Measurements from ENCODE around the gene RANBP3L. TPM values are rescaled to one million over a fixed set of nuclear protein-coding genes. Genes with fewer than 3 reads are reported as not detected.
A peak's percentile ranks its signal among the peaks of the same experiment; 100 is the strongest.

The RANBP3L gene
- total and polyA plus RNA-seq, 9 of the 15 experiments (the other 6 are each of a cell fraction or from before 2014, with no cell fraction given): 0.01 to 0.06 TPM; not detected in 7

DNA sequence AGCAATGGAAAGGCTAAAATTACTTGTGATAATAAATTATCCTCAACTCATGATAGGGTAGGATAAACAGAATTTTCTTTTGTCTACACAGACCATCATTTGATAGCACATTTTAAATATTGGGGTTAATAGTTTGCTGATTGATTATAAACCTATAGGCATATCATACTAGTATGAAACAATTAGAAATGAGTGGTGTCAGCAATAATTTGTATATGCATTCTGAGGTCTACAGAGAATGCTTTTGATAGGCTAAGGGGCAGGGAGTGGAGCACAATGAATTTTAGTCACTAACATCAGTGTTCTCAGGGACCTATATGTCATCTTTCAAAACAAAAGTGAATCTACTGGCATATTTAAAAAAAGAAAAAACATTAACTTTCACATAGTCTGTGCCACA, 32.2 kb downstream of the RANBP3L start:
- H3K9me3 ChIP-seq (replicated peaks; ENCODE audit: control insufficient read depth, insufficient read depth, low read depth, low read length): no peaks in the 10 kb centered on the region
- no peak overlapping the region for H3K4me2 ChIP-seq (ENCODE audit: insufficient read depth, low read length)
- no peaks in the 10 kb centered on the region for H3K27me3 ChIP-seq (ENCODE audit: control insufficient read depth in 2 of 2, insufficient read depth in 2 of 2, low read length in 2 of 2)
- no peak overlapping the region for H2AFZ ChIP-seq (ENCODE audit: low read depth, low read length)
- no peak for DNase-seq (ENCODE audit: extremely low read depth in 1 of 4, low spot score in 3 of 4)
- no peak for FAIRE-seq
- no peaks in the 10 kb centered on the region for H3K36me3 ChIP-seq (ENCODE audit: control insufficient read depth, insufficient read depth, low read length)
- CTCF ChIA-PET (ENCODE audit: low intra/inter-chr PET ratio): no interaction called here
- in situ Hi-C loops (cut with MboI): loop anchor here (10.0 kb wide), 1 partner anchor 425 kb away; no protein-coding TSS in a partner anchor
- POLR2A ChIA-PET: interaction anchor here (0.7 kb wide), 1 partner anchor 33 kb away, joined by 3 read pairs; no protein-coding TSS in a partner anchor
- no peak overlapping the region for H3K4me3 ChIP-seq
- intact Hi-C loops (cut with micrococcal nuclease): loop anchor here (5.0 kb wide), 1 partner anchor 128 kb away; no protein-coding TSS in a partner anchor
- no peak overlapping the region for H3K9ac ChIP-seq (ENCODE audit: insufficient read depth in 1 of 2, low read depth in 2 of 2, low read length in 2 of 2)
- no peak overlapping the region for H3K27ac ChIP-seq (ENCODE audit: extremely low read depth, low read depth, low read length)
- no TSS peak for BruUV-seq (replicated peaks)
- H4K20me1 ChIP-seq (replicated peaks; ENCODE audit: control insufficient read depth, insufficient read depth, low read length): no peaks in the 10 kb centered on the region
- H3K9me1 ChIP-seq (ENCODE audit: control insufficient read depth, insufficient read depth, low read length): no peaks in the 10 kb centered on the region
- H3K4me1 ChIP-seq (replicated peaks in 1 of 2; ENCODE audit: control insufficient read depth in 2 of 2, insufficient read depth in 2 of 2, low read length in 2 of 2): peaks cover 0 to 1% of the 10 kb centered on the region in 2 experiments; a peak in 1 of 5 replicates
- no peak for ATAC-seq
- no peaks in the 10 kb centered on the region for H3K79me2 ChIP-seq (ENCODE audit: control insufficient read depth, insufficient read depth, low read length)
- TF ChIP-seq ZNF316 (IDR thresholded peaks at IDR 0.05) (peak; percentile 82), C11orf30 (IDR thresholded peaks at IDR 0.05; ENCODE audit: low read depth) (peak; percentile 59; the same call in 1 of the 2 replicates), NRF1 (conservative IDR thresholded peaks at IDR 0.05 in 1 of 2, IDR thresholded peaks at IDR 0.05 in 1 of 2) (no peak), ZNF436 (CRISPR knock-in tag; IDR thresholded peaks at IDR 0.05) (no peak), ZNF507 (tag; conservative IDR thresholded peaks at IDR 0.05) (no peak), TAF1 (IDR thresholded peaks at IDR 0.05; ENCODE audit: control insufficient read depth, extremely low read depth, insufficient read depth, low read length, severe bottlenecking) (no peak), GATAD2A (IDR thresholded peaks at IDR 0.05) (no peak), MAFG (tag; conservative IDR thresholded peaks at IDR 0.05) (peak; percentile 55), NR1H2 (CRISPR knock-in tag; IDR thresholded peaks at IDR 0.05) (no peak)
- TF ChIP-seq, protein P1, sequence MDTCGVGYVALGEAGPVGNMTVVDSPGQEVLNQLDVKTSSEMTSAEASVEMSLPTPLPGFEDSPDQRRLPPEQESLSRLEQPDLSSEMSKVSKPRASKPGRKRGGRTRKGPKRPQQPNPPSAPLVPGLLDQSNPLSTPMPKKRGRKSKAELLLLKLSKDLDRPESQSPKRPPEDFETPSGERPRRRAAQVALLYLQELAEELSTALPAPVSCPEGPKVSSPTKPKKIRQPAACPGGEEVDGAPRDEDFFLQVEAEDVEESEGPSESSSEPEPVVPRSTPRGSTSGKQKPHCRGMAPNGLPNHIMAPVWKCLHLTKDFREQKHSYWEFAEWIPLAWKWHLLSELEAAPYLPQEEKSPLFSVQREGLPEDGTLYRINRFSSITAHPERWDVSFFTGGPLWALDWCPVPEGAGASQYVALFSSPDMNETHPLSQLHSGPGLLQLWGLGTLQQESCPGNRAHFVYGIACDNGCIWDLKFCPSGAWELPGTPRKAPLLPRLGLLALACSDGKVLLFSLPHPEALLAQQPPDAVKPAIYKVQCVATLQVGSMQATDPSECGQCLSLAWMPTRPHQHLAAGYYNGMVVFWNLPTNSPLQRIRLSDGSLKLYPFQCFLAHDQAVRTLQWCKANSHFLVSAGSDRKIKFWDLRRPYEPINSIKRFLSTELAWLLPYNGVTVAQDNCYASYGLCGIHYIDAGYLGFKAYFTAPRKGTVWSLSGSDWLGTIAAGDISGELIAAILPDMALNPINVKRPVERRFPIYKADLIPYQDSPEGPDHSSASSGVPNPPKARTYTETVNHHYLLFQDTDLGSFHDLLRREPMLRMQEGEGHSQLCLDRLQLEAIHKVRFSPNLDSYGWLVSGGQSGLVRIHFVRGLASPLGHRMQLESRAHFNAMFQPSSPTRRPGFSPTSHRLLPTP (IDR thresholded peaks at IDR 0.05; ENCODE audit: borderline replicate concordance, extremely low read depth, insufficient read length): no peak
- TF ChIP-seq, protein P2, sequence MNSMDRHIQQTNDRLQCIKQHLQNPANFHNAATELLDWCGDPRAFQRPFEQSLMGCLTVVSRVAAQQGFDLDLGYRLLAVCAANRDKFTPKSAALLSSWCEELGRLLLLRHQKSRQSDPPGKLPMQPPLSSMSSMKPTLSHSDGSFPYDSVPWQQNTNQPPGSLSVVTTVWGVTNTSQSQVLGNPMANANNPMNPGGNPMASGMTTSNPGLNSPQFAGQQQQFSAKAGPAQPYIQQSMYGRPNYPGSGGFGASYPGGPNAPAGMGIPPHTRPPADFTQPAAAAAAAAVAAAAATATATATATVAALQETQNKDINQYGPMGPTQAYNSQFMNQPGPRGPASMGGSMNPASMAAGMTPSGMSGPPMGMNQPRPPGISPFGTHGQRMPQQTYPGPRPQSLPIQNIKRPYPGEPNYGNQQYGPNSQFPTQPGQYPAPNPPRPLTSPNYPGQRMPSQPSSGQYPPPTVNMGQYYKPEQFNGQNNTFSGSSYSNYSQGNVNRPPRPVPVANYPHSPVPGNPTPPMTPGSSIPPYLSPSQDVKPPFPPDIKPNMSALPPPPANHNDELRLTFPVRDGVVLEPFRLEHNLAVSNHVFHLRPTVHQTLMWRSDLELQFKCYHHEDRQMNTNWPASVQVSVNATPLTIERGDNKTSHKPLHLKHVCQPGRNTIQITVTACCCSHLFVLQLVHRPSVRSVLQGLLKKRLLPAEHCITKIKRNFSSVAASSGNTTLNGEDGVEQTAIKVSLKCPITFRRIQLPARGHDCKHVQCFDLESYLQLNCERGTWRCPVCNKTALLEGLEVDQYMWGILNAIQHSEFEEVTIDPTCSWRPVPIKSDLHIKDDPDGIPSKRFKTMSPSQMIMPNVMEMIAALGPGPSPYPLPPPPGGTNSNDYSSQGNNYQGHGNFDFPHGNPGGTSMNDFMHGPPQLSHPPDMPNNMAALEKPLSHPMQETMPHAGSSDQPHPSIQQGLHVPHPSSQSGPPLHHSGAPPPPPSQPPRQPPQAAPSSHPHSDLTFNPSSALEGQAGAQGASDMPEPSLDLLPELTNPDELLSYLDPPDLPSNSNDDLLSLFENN (IDR thresholded peaks at IDR 0.05; ENCODE audit: low read depth in 2 of 2, low read length in 2 of 2): no peak
- TF ChIP-seq, protein P3, sequence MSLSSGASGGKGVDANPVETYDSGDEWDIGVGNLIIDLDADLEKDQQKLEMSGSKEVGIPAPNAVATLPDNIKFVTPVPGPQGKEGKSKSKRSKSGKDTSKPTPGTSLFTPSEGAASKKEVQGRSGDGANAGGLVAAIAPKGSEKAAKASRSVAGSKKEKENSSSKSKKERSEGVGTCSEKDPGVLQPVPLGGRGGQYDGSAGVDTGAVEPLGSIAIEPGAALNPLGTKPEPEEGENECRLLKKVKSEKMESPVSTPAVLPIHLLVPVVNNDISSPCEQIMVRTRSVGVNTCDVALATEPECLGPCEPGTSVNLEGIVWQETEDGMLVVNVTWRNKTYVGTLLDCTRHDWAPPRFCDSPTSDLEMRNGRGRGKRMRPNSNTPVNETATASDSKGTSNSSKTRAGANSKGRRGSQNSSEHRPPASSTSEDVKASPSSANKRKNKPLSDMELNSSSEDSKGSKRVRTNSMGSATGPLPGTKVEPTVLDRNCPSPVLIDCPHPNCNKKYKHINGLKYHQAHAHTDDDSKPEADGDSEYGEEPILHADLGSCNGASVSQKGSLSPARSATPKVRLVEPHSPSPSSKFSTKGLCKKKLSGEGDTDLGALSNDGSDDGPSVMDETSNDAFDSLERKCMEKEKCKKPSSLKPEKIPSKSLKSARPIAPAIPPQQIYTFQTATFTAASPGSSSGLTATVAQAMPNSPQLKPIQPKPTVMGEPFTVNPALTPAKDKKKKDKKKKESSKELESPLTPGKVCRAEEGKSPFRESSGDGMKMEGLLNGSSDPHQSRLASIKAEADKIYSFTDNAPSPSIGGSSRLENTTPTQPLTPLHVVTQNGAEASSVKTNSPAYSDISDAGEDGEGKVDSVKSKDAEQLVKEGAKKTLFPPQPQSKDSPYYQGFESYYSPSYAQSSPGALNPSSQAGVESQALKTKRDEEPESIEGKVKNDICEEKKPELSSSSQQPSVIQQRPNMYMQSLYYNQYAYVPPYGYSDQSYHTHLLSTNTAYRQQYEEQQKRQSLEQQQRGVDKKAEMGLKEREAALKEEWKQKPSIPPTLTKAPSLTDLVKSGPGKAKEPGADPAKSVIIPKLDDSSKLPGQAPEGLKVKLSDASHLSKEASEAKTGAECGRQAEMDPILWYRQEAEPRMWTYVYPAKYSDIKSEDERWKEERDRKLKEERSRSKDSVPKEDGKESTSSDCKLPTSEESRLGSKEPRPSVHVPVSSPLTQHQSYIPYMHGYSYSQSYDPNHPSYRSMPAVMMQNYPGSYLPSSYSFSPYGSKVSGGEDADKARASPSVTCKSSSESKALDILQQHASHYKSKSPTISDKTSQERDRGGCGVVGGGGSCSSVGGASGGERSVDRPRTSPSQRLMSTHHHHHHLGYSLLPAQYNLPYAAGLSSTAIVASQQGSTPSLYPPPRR (CRISPR knock-in tag; IDR thresholded peaks at IDR 0.05; ENCODE audit: borderline replicate concordance): no peak

Measured in K562 (cell line).